Endothelial cell of umbilical vein (primary cell): Measurements from ENCODE around the gene WHRN. TPM values are rescaled to one million over a fixed set of nuclear protein-coding genes. Genes with fewer than 3 reads are reported as not detected.

Experiments
- BruUV-seq: library from RNA; stranded (reverse); fragments of 400-500 nt; replicated peaks from 2 replicates; lab custom pipeline; 2021; lab: Mats Ljungman, UMichigan
- CTCF ChIA-PET: fragments of 300-600, 350-600 bp; sonication (Branson Sonifier 250); formaldehyde crosslinking; loops from one replicate; lab custom pipeline; 2021; ENCODE audit warnings: antibody characterized with exemption, inconsistent platforms; lab: Charles Lee
- POLR2A ChIA-PET: fragments of 300-600, 350-600 bp; sonication (Branson Sonifier 250); formaldehyde crosslinking; loops from one replicate; lab custom pipeline; 2021; ENCODE audit warnings: antibody characterized with exemption, inconsistent platforms; lab: Charles Lee
- DNase-seq: peaks from one replicate; pipeline ENCODE4 v3.0.0-alpha.2; 2011; ENCODE audit warnings: low read depth, low spot score
- FAIRE-seq: peaks from 2 replicates; lab custom pipeline; 2011; peaks lifted over from hg19 to GRCh38; lab: Jason Lieb, UNC
- H2AFZ ChIP-seq: 2 replicates; pipeline ENCODE4 v1.6.0; 2012; ENCODE audit warnings: low read depth, low read length, control low read depth, inconsistent platforms
- H3K27ac ChIP-seq: 2 replicates; pipeline ENCODE4 v1.5.1; 2011; ENCODE audit warnings: low read depth, mild to moderate bottlenecking, control low read depth, low read length, moderate library complexity; ENCODE audit not compliant: insufficient read depth
- H3K27me3 ChIP-seq, 2 experiments: 2 replicates each; pipeline versions ENCODE4 v1.6.0 to v1.6.1; 2011; ENCODE audit warnings: low read length in 2 of 2, mixed read lengths in 1 of 2; ENCODE audit not compliant: control insufficient read depth in 2 of 2, insufficient read depth in 2 of 2
- H3K36me3 ChIP-seq, 2 experiments: 2 replicates in 1 of 2; 3 replicates in 1 of 2; pipeline ENCODE4 v1.5.1; 2011; ENCODE audit warnings: low read length in 2 of 2, mild to moderate bottlenecking in 1 of 2, moderate library complexity in 1 of 2; ENCODE audit not compliant: control insufficient read depth in 2 of 2, insufficient read depth in 2 of 2; ENCODE audit errors: extremely low read depth in 1 of 2
- H3K4me1 ChIP-seq: 3 replicates; pipeline ENCODE4 v1.5.1; 2011; ENCODE audit warnings: mild to moderate bottlenecking, low read length; ENCODE audit not compliant: control insufficient read depth, insufficient read depth; ENCODE audit errors: extremely low read depth
- H3K4me2 ChIP-seq: 2 replicates; pipeline ENCODE4 v1.6.1; 2011; ENCODE audit warnings: low read length, control low read depth, mixed read lengths; ENCODE audit not compliant: insufficient read depth
- H3K4me3 ChIP-seq, 3 experiments: fragments of 200-600 bp in 1 of 3; sonication (generic), shearing (Covaris generic) in 1 of 3; replicated peaks in 1 of 3; 2 replicates each; pipeline ENCODE4 v1.5.1; 2011 to 2016; ENCODE audit warnings: control low read depth in 3 of 3, low read length in 3 of 3, mild to moderate bottlenecking in 2 of 3, inconsistent platforms in 1 of 3, low read depth in 1 of 3, moderate library complexity in 1 of 3; ENCODE audit not compliant: insufficient read depth in 1 of 3
- H3K79me2 ChIP-seq: 2 replicates; pipeline ENCODE4 v1.6.0; 2012; ENCODE audit warnings: low read length, inconsistent platforms; ENCODE audit not compliant: control insufficient read depth, insufficient read depth
- H3K9ac ChIP-seq: replicated peaks from 2 replicates; pipeline ENCODE3; 2011; ENCODE audit warnings: low read length, control low read depth; ENCODE audit not compliant: insufficient read depth; ENCODE audit errors: extremely low read depth
- H3K9me1 ChIP-seq: replicated peaks from 3 replicates; pipeline ENCODE4 v1.6.0; 2011; ENCODE audit warnings: mild to moderate bottlenecking, low read length; ENCODE audit not compliant: control insufficient read depth, insufficient read depth; ENCODE audit errors: extremely low read depth
- H3K9me3 ChIP-seq: replicated peaks from 2 replicates; pipeline ENCODE4 v1.5.1; 2012; ENCODE audit warnings: low read length, inconsistent platforms; ENCODE audit not compliant: control insufficient read depth, insufficient read depth
- H4K20me1 ChIP-seq: replicated peaks from 2 replicates; pipeline ENCODE3; 2011; ENCODE audit warnings: mild to moderate bottlenecking, low read length; ENCODE audit not compliant: control insufficient read depth, insufficient read depth; ENCODE audit errors: extremely low read depth
- EZH2 ChIP-seq: IDR thresholded peaks from 2 replicates; pipeline ENCODE4 v1.6.1; 2012; ENCODE audit warnings: borderline replicate concordance, low read depth, mild to moderate bottlenecking, moderate library complexity, low read length, inconsistent platforms; ENCODE audit not compliant: severe bottlenecking
- FOS ChIP-seq: IDR thresholded peaks from 2 replicates; pipeline ENCODE4 v1.6.1; 2011; ENCODE audit warnings: mild to moderate bottlenecking, low read length, moderate library complexity, borderline replicate concordance; ENCODE audit not compliant: insufficient read depth
- GATA2 ChIP-seq: IDR thresholded peaks from 2 replicates; pipeline ENCODE4 v1.7.0; 2011; ENCODE audit warnings: low read depth, mild to moderate bottlenecking, moderate library complexity, mixed read lengths, low read length; ENCODE audit not compliant: insufficient read length, insufficient read depth
- JUN ChIP-seq: IDR thresholded peaks from 2 replicates; pipeline ENCODE4 v1.6.1; 2011; ENCODE audit warnings: borderline replicate concordance, low read depth; ENCODE audit not compliant: insufficient read length, insufficient read depth
- MYC ChIP-seq: IDR thresholded peaks from one replicate; pipeline ENCODE4 v1.6.1; 2011; ENCODE audit warnings: mild to moderate bottlenecking, low read depth, low read length
- POLR2A ChIP-seq: IDR thresholded peaks from 2 replicates; pipeline ENCODE4 v1.6.1; 2012; ENCODE audit warnings: low read depth, mild to moderate bottlenecking, control low read depth, low read length
- POLR2AphosphoS5 ChIP-seq: IDR thresholded peaks from 2 replicates; pipeline ENCODE4 v1.6.1; 2012; ENCODE audit warnings: low read depth, mild to moderate bottlenecking, control low read depth, low read length, moderate library complexity; ENCODE audit not compliant: insufficient read depth
- dilution Hi-C: fragments of 300-500 bp; cut with MboI; formaldehyde crosslinking; loops from one replicate; pipeline ENCODE4 v1.15.0; 2019; ENCODE audit warnings: low sequenced_read_pairs; ENCODE audit not compliant: extremely low pct_ligation_motif_present
- intact Hi-C: fragments of 100-400 bp; cut with micrococcal nuclease; formaldehyde crosslinking; loops from one replicate; pipeline ENCODE4 v1.10.0; 2022
- polyA plus RNA-seq, 4 experiments: library from polyadenylated mRNA; depleted of rRNA in 3 of 4; stranded (reverse) in 3 of 4; unstranded in 1 of 4; fragments of >200 nt; gene quantifications; 2 replicates each; pipeline versions ENCODE4 v1.2.1 to v1.2.3, GENCODE V29; 2011 to 2012; ENCODE audit warnings: missing spikeins in 1 of 4
- total RNA-seq: library from RNA; stranded (reverse); gene quantifications from 2 replicates; pipeline ENCODE4 v1.2.3, GENCODE V29; 2021
- TF ChIP-seq, protein P1 (sequence below): IDR thresholded peaks from 2 replicates; pipeline ENCODE4 v1.6.1; 2011; ENCODE audit not compliant: insufficient read depth, insufficient read length
- TF ChIP-seq, protein P2 (sequence below), 2 donors: IDR thresholded peaks; 1 replicate in 1 of 2; 2 replicates in 1 of 2; pipeline ENCODE4 v1.5.1; 2011; ENCODE audit warnings: low read length in 2 of 2, mild to moderate bottlenecking in 2 of 2, moderate library complexity in 2 of 2, control low read depth in 1 of 2, inconsistent platforms in 1 of 2, low read depth in 1 of 2; ENCODE audit not compliant: insufficient read depth in 1 of 2; ENCODE audit errors: extremely low read depth in 1 of 2

The WHRN gene
- total and polyA plus RNA-seq, 2 donors (not counting 3 experiments of a cell fraction or from before 2014, with no cell fraction given), result 0.35 to 0.69 TPM

DNA sequence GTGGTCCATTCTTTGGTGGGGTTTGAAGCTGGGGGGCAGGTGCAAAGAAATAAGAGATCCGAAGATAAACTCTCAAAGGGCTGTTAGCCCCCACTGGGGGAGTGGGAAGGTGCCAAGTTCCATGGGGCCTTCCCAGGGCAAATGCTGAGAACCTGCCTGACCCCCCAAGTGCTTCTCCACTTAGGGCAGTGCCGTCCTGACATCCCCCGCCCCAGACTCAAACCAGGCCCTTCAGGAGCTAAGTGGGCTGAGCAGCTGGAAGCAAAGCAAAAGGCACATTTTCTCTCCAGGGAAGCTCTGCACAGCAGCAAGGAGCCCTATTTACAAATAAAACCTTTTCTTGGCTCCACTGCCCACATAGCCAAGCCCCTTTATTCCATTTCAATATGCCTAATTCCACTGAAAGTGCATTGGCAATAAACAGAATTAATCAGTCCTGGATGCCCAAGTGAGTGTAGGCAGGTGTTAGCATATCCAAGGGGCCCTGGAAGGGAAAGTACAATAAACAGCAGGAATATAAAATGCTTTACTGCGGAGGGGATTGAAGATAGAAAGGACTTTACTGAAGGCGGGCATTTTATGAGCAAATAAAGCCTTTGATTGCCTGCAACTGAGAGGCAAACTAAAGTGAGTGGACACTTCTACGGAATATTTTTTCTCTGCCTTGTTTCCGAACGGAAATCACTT, 44.6 kb downstream of the WHRN start:
- Histone ChIP-seq H3K4me2 (no peak overlapping the region), H3K4me3 (no peak overlapping the region), H3K36me3 (no peaks in the 10 kb centered on the region), H3K79me2 (no peaks in the 10 kb centered on the region), H4K20me1 (no peaks in the 10 kb centered on the region), H3K4me1 (no peaks in the 10 kb centered on the region), H3K9me1 (no peaks in the 10 kb centered on the region), H2AFZ (no peak overlapping the region), H3K9ac (no peak overlapping the region), H3K9me3 (no peaks in the 10 kb centered on the region), H3K27ac (no peak overlapping the region), H3K27me3 (peaks cover 0 to 7% of the 10 kb centered on the region in 2 experiments)
- TF ChIP-seq POLR2AphosphoS5 (no peak), FOS (no peak), JUN (no peak), POLR2A (no peak), MYC (no peak), EZH2 (no peak), GATA2 (no peak)
- TF ChIP-seq, protein P1, sequence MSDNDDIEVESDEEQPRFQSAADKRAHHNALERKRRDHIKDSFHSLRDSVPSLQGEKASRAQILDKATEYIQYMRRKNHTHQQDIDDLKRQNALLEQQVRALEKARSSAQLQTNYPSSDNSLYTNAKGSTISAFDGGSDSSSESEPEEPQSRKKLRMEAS, result no peak
- TF ChIP-seq, protein P2, sequence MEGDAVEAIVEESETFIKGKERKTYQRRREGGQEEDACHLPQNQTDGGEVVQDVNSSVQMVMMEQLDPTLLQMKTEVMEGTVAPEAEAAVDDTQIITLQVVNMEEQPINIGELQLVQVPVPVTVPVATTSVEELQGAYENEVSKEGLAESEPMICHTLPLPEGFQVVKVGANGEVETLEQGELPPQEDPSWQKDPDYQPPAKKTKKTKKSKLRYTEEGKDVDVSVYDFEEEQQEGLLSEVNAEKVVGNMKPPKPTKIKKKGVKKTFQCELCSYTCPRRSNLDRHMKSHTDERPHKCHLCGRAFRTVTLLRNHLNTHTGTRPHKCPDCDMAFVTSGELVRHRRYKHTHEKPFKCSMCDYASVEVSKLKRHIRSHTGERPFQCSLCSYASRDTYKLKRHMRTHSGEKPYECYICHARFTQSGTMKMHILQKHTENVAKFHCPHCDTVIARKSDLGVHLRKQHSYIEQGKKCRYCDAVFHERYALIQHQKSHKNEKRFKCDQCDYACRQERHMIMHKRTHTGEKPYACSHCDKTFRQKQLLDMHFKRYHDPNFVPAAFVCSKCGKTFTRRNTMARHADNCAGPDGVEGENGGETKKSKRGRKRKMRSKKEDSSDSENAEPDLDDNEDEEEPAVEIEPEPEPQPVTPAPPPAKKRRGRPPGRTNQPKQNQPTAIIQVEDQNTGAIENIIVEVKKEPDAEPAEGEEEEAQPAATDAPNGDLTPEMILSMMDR (IDR thresholded peaks at IDR 0.05; ENCODE audit: extremely low read depth in 1 of 2, insufficient read depth in 1 of 2, low read depth in 1 of 2, low read length in 2 of 2), result no peak
- DNase-seq (no peak), FAIRE-seq (no peak)
- ChIA-PET CTCF (no interaction called here), POLR2A (no interaction called here)
- intact Hi-C loops (no loop called here), dilution Hi-C loops (no loop called here)
- BruUV-seq, result no TSS peak
